Karpas-422 (cell line): ENCODE results near the gene SP100. TPM values are rescaled to one million over a fixed set of nuclear protein-coding genes. Genes with fewer than 3 reads are reported as not detected.
A peak's percentile ranks its signal among the peaks of the same experiment; 100 is the strongest.

Source experiments
- DNase-seq: peaks from one replicate; pipeline ENCODE4 v3.0.0-alpha.2; 2015
- H2AFZ ChIP-seq: fragments of 200-600 bp; sonication (generic); 2 replicates; pipeline ENCODE4 v1.6.1; 2014; ENCODE audit warnings: antibody characterized with exemption, low read length, mixed read lengths
- H3K27ac ChIP-seq: fragments of 200-600 bp; sonication (generic); 2 replicates; pipeline ENCODE4 v1.5.1; 2014; ENCODE audit warnings: mild to moderate bottlenecking, low read length, moderate library complexity
- H3K27me3 ChIP-seq: fragments of 200-600 bp; sonication (generic); 2 replicates; pipeline ENCODE4 v1.6.1; 2014; ENCODE audit warnings: low read length, mixed read lengths
- H3K36me3 ChIP-seq: fragments of 200-600 bp; sonication (generic); 2 replicates; pipeline ENCODE4 v1.6.1; 2014; ENCODE audit warnings: low read length, mixed read lengths; ENCODE audit not compliant: insufficient read depth
- H3K4me1 ChIP-seq: fragments of 200-600 bp; sonication (generic); 2 replicates; pipeline ENCODE4 v1.6.1; 2014; ENCODE audit warnings: mild to moderate bottlenecking, low read length, mixed read lengths
- H3K4me2 ChIP-seq: fragments of 200-600 bp; sonication (generic); 2 replicates; pipeline ENCODE4 v1.6.1; 2014; ENCODE audit warnings: low read length, low read depth, mild to moderate bottlenecking; ENCODE audit not compliant: poor library complexity, severe bottlenecking
- H3K4me3 ChIP-seq: fragments of 200-600 bp; sonication (generic); 2 replicates; pipeline ENCODE4 v1.5.1; 2014; ENCODE audit warnings: mild to moderate bottlenecking, antibody characterized with exemption, low read length, mixed read lengths
- H3K79me2 ChIP-seq: fragments of 200-600 bp; sonication (generic); 2 replicates; pipeline ENCODE4 v1.6.1; 2014; ENCODE audit warnings: mild to moderate bottlenecking, low read length, mixed read lengths
- H3K9ac ChIP-seq: fragments of 200-600 bp; sonication (generic); 2 replicates; pipeline ENCODE4 v1.6.0; 2014; ENCODE audit warnings: low read length
- H3K9me2 ChIP-seq: fragments of 200-600 bp; sonication (generic), shearing (Covaris generic); replicated peaks from 2 replicates; pipeline ENCODE4 v1.6.0; 2014; ENCODE audit warnings: mild to moderate bottlenecking, low read length, moderate library complexity; ENCODE audit not compliant: insufficient read depth
- H3K9me3 ChIP-seq: fragments of 300-700, 200-600 bp; sonication (generic); 2 replicates; pipeline ENCODE4 v1.6.1; 2014; ENCODE audit warnings: low read length, mixed read lengths
- H4K20me1 ChIP-seq: fragments of 200-600 bp; sonication (generic); 2 replicates; pipeline ENCODE4 v1.6.1; 2014; ENCODE audit warnings: mild to moderate bottlenecking, antibody characterized with exemption, low read length, low read depth; ENCODE audit not compliant: insufficient read depth
- total RNA-seq: library from RNA; depleted of rRNA; stranded (reverse); fragments of >200 nt; shearing (Covaris generic); gene quantifications from 2 replicates; pipeline ENCODE4 v1.2.3, GENCODE V29; 2014; ENCODE audit warnings: low replicate concordance

SP100 gene
- total RNA-seq, 1 experiment from 2014 or later, result 148 TPM

DNA sequence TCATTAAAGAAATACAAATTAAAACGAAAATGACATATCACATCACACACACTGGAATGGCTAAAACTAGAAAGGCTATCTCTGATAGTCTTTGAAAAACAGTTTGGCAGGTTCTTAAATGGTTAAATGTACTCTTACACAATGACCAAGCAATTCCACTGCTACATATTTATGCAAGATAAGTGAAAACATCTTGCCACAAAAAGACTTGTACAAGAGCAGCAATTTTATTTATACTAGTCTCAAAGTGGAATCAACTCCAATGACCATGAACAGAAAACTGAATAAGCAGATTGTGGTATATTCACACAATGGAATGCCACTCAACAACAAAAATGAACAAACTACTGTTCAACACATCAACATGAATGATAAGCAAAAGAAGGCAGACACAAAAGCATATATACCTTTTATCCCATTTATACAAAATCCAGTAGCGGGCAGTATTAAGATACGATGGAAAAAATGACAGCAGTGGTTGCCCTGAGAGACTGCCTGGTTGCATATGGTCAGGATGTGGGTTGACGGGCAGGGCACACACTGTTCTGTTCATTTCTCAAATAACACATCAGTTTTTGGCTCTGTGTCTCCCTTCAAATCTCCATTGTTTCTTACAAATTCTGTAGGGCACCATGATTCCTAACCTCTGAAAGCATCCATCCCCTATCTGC lies 25.4 kb downstream of the SP100 start:
- Histone ChIP-seq H3K36me3 (peaks cover 71% of the 10 kb centered on the region), H3K9me3 (no peaks in the 10 kb centered on the region), H3K9me2 (no peaks in the 10 kb centered on the region), H4K20me1 (no peaks in the 10 kb centered on the region), H3K27me3 (no peaks in the 10 kb centered on the region), H3K4me1 (peaks cover 9% of the 10 kb centered on the region), H3K79me2 (peaks cover 79% of the 10 kb centered on the region), H3K4me3 (no peak overlapping the region), H3K4me2 (no peak overlapping the region), H2AFZ (no peak overlapping the region), H3K27ac (no peak overlapping the region), H3K9ac (no peak overlapping the region)
- no peak for DNase-seq

DNA sequence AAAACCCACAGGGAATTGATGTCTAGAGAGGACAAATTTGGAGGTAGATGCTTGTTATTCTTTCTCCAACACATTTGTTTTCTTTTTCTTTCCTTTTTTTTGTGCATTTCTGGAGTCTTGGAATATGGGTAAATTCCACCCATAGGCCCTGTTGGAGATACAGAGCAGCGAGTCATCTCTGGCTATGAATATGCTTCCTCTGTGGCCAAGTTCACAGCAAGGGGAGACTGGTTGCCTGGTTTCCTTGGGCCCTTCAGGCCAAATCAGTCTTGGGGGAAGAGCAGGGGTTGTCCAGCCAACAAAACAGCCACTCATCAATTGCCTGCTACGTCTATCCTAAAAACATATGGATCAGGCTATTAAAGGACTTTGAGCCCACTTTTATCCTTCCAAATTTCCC lies 27.5 kb downstream of the SP100 start:
- H3K9me2 ChIP-seq, result no peaks in the 10 kb centered on the region
- H3K4me2 ChIP-seq, result no peak overlapping the region
- H2AFZ ChIP-seq, result no peak overlapping the region
- no peaks in the 10 kb centered on the region for H4K20me1 ChIP-seq
- no peak overlapping the region for H3K9ac ChIP-seq
- H3K27me3 ChIP-seq, result no peaks in the 10 kb centered on the region
- peaks cover 31% of the 10 kb centered on the region for H3K4me1 ChIP-seq
- DNase-seq, result no peak
- no peak overlapping the region for H3K27ac ChIP-seq
- H3K79me2 ChIP-seq, result peaks cover 58% of the 10 kb centered on the region
- H3K4me3 ChIP-seq, result no peak overlapping the region
- no peaks in the 10 kb centered on the region for H3K9me3 ChIP-seq
- peaks cover 74% of the 10 kb centered on the region for H3K36me3 ChIP-seq

- Histone ChIP-seq H3K4me2 (no peak overlapping the region), H3K4me3 (no peak overlapping the region), H3K4me1 (peaks cover 23% of the 10 kb centered on the region), H4K20me1 (no peaks in the 10 kb centered on the region), H3K9ac (no peak overlapping the region), H3K27ac (no peak overlapping the region), H3K36me3 (peaks cover 85% of the 10 kb centered on the region), H3K9me2 (no peaks in the 10 kb centered on the region), H2AFZ (no peak overlapping the region), H3K27me3 (no peaks in the 10 kb centered on the region), H3K79me2 (peaks cover 45% of the 10 kb centered on the region), H3K9me3 (no peaks in the 10 kb centered on the region)
- DNase-seq, result no peak
Observed at GRCh38 chr2:230444832-230445231, 28.8 kb downstream of the SP100 start.

GRCh38 chr2:230447036-230447435 lies 31.0 kb downstream of the SP100 start:
- no peak for DNase-seq
- no peaks in the 10 kb centered on the region for H3K27me3 ChIP-seq
- peaks cover 92% of the 10 kb centered on the region for H3K36me3 ChIP-seq
- peaks cover 35% of the 10 kb centered on the region for H3K79me2 ChIP-seq
- H3K4me2 ChIP-seq, result peak overlapping the region; percentile 34
- H2AFZ ChIP-seq, result no peak overlapping the region
- H3K9ac ChIP-seq, result no peak overlapping the region
- no peaks in the 10 kb centered on the region for H4K20me1 ChIP-seq
- no peak overlapping the region for H3K4me3 ChIP-seq
- H3K9me2 ChIP-seq, result no peaks in the 10 kb centered on the region
- no peak overlapping the region for H3K27ac ChIP-seq
- no peaks in the 10 kb centered on the region for H3K9me3 ChIP-seq
- H3K4me1 ChIP-seq, result peaks cover 22% of the 10 kb centered on the region

DNA sequence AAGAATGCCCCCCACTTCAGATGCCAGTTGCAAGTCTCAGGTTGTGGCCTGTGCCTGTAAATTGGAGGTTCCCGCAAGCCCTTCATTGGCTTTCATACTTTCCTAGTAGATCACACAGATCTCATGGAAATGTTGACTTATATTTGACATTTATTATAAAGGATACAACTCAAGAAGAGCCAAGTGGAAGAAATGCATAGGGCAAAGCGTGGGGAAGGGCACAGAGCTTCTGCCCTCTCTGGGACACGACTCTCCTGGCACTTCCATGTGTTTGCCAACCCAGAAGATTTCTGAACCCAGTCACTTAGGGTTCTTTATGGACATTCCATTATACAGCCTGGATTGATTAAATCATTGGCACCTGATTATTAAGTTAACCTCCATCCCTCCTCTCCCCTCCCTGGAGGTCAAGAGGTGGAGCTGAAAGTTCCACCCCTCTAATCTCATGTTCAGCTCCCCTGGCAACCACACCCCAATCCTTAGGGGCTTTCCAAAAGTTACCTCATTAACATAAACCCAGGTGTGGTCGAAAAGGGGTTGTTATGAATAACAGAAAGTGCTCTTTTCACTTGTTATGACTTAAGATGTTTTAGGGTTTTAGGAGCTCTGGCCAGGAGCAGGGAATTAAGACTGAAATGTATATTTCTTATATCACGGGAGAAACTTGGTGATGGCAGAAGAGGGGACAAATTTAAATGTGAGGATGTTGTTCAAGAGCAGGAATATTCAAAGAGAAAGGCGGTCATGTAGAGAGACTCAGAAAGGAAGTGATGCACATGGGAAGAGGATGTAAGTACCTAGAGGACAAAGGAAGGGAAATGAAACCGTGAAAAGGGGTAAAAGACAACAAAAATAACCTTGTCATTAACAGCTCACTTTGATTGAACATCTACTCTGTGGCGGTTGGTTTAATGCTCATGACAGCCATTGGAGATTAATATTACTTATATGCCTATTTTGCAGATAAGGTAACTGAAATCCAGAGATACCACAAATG lies 31.8 kb downstream of the SP100 start:
- Histone ChIP-seq H4K20me1 (no peaks in the 10 kb centered on the region), H3K36me3 (peaks cover 93% of the 10 kb centered on the region), H3K4me2 (peak overlapping the region; percentile 34), H3K27me3 (no peaks in the 10 kb centered on the region), H3K9me2 (no peaks in the 10 kb centered on the region), H3K9me3 (no peaks in the 10 kb centered on the region; the same call in 1 of the 2 replicates), H3K4me1 (peaks cover 22% of the 10 kb centered on the region), H3K79me2 (peaks cover 36% of the 10 kb centered on the region), H3K4me3 (no peak overlapping the region), H2AFZ (no peak overlapping the region), H3K27ac (peak overlapping the region; percentile 64), H3K9ac (no peak overlapping the region)
- peak; percentile 75 for DNase-seq

DNA sequence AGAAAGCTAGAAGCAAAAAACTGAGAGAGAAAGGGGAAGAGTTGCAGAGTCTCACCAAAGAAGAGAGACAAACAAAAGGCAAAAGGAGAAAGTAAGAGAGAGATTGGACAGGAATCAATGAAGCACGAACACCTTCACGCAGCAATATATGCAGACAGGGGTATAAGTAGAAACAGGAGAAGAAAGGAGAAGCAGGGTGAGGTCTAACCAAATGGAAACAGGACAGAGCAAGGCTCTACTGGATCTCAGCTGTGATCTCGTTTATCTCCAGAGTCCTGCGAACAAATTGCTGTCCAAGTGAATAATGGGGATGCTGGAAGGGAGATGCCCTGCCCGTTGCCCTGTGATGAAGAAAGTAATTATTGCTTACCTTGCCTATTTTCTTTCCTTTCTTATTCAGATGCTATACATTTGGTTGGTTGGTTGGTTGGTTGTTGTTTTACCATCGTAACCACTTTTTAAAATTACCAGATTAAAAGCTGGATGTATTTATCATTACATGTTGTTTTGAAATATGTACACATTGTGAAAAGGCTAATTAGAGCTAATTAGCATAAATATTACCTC lies 34.0 kb downstream of the SP100 start:
- Histone ChIP-seq H3K9me3 (peaks cover 6% of the 10 kb centered on the region), H3K79me2 (peaks cover 38% of the 10 kb centered on the region), H3K9me2 (no peaks in the 10 kb centered on the region), H3K27ac (no peak overlapping the region), H3K4me1 (peaks cover 22% of the 10 kb centered on the region), H3K4me3 (no peak overlapping the region), H4K20me1 (no peaks in the 10 kb centered on the region), H2AFZ (no peak overlapping the region), H3K9ac (no peak overlapping the region), H3K4me2 (no peak overlapping the region), H3K27me3 (no peaks in the 10 kb centered on the region), H3K36me3 (peaks cover 94% of the 10 kb centered on the region)
- DNase-seq, result no peak

DNA sequence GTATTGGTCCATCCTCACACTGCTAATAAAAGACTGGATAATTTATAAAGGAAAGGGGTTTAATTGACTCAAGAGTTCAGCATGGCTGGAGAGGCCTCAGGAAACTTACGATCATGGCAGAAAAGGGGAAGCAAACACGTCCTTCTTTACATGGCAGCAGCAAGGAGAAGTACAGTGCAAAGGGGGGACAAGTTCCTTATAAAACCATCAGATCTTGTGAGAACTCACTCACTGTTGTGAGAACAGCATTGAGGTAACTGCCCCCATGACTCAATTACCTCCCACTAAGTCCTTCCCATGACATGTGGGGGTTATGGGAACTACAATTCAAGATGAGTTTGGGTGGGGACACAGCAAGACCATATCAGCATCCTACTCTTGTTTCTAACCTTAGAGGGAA lies 37.0 kb downstream of the SP100 start:
- no peak overlapping the region for H3K27ac ChIP-seq
- peaks cover 6% of the 10 kb centered on the region for H3K4me1 ChIP-seq
- no peaks in the 10 kb centered on the region for H3K27me3 ChIP-seq
- peaks cover 99% of the 10 kb centered on the region for H3K36me3 ChIP-seq
- no peak overlapping the region for H3K4me3 ChIP-seq
- peaks cover 18% of the 10 kb centered on the region for H3K9me3 ChIP-seq
- H3K9ac ChIP-seq, result no peak overlapping the region
- H3K9me2 ChIP-seq, result no peaks in the 10 kb centered on the region
- H3K4me2 ChIP-seq, result no peak overlapping the region
- peaks cover 62% of the 10 kb centered on the region for H3K79me2 ChIP-seq
- no peak for DNase-seq
- H4K20me1 ChIP-seq, result no peaks in the 10 kb centered on the region
- H2AFZ ChIP-seq, result no peak overlapping the region
